GM12873 (cell line): ENCODE measurements around the gene NCR3LG1.

ENCODE experiments used
- TF ChIP-seq, protein P1 (sequence below): IDR thresholded peaks from 2 replicates; pipeline ENCODE4 v1.5.1; 2012; ENCODE audit warnings: low read depth, mild to moderate bottlenecking, moderate library complexity, low read length, control low read depth; ENCODE audit not compliant: insufficient read depth; ENCODE audit errors: missing control alignments

Gene NCR3LG1

GRCh38 chr11:17343257-17343656, 8.3 kb upstream of the NCR3LG1 start:
- TF ChIP-seq, protein P1, sequence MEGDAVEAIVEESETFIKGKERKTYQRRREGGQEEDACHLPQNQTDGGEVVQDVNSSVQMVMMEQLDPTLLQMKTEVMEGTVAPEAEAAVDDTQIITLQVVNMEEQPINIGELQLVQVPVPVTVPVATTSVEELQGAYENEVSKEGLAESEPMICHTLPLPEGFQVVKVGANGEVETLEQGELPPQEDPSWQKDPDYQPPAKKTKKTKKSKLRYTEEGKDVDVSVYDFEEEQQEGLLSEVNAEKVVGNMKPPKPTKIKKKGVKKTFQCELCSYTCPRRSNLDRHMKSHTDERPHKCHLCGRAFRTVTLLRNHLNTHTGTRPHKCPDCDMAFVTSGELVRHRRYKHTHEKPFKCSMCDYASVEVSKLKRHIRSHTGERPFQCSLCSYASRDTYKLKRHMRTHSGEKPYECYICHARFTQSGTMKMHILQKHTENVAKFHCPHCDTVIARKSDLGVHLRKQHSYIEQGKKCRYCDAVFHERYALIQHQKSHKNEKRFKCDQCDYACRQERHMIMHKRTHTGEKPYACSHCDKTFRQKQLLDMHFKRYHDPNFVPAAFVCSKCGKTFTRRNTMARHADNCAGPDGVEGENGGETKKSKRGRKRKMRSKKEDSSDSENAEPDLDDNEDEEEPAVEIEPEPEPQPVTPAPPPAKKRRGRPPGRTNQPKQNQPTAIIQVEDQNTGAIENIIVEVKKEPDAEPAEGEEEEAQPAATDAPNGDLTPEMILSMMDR = no peak

DNA sequence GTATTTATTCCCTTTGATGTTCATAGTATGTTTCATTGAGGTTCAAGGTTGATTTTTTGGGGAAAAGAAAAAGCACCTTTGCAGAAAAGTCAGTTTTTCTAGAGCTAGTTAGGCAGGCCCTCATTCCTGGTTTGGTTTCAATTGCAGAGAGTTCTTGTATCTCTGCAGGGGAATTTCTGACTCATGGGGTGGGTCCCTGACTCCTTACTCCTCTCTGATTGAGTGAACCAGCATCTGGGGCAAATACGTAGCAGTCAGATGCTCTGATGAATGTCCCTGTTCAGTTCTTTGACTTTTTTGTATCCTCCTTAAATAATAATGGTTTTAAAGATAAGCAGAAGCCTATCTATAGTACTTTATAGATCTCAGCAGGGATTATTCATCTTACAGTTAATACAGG, 7.7 kb upstream of the NCR3LG1 start:
- TF ChIP-seq, protein P1 = no peak

DNA sequence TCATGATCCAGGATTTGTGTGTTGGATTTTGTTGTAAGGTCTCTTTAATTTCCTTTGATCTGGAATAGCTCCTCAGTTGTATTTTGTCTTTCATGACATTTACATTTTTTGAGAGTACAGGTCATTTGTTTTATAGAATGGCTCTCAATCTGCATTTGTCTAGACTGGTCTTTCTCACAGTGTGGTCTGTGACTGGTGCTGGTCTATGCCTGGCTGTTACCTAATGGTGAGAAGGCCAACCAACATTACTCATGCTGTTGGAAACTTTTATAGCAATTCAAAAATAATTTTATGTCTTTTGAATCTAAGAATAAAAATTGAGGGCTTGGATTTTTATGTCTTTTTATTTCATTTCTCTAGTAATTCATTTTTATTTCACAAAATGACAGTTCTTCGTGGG, 3.9 kb upstream of the NCR3LG1 start:
- TF ChIP-seq, protein P1 = no peak

DNA sequence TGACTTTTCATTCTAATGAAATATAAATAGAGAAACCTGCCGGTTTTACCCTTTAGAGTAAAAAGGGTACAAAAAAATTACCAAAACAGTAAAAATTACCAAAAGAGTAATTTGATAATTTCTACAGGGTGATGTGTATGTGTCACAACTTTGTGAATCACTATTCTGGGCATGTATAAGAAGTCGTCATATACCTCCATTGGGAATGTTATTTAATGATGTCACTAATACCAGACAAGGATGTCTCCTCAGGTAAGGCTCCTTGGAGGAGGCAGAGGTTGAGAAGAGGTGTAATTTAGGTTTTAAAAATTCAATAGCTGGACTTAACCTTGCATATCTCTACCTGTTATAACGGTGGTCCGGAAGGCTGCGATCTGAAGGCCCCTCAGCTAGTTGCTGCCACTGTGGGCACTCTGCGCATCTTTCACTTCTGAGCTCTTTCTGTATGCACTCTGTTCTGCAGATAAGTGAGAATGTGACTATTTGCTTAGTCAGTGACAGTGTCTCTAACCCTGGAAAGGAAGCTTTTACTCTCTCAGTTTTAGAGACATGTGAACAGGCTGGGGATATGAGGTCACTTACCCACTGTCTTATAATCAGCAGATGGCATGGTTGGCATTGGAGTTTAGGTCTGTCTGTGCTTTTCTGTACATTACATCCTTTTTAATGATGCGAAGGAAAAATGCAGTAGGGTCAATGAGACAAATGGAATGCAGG, 987 bp upstream of the NCR3LG1 start:
- TF ChIP-seq, protein P1 = no peak

DNA sequence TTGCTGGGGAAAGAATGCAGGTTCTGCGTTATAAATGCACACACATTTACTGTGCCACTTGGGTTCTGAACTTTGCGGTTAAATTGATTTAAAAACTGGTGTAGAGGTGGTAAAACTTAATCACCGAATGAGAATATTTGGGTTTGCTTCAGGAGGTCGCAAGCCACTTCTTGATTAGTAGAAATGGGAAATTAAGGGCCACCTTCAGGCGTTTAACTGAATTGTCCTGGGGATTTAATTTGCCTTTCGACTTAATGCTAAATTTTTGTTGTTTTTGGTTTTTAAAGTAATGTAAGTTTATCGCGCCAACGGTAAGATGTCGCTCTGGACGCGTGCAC, 459 bp upstream of the NCR3LG1 start:
- TF ChIP-seq, protein P1 = peak; percentile 15

GRCh38 chr11:17352950-17353820, 1.6 kb downstream of the NCR3LG1 start:
- TF ChIP-seq, protein P1 = no peak

- TF ChIP-seq, protein P1 = no peak
Observed at GRCh38 chr11:17353821-17354600, 2.4 kb downstream of the NCR3LG1 start.
